Measurements from ENCODE around the gene MID1. TPM values are rescaled to one million over a fixed set of nuclear protein-coding genes. Genes with fewer than 3 reads are reported as not detected.

MID1 gene
- total and polyA plus RNA-seq, 4 donors = 4.3 to 25.8 (median 12.9) TPM

GRCh38 chrX:10508891-10509290 lies 111.5 kb downstream of the MID1 start:
- no peak overlapping the region for H3K4me3 ChIP-seq
- no peak overlapping the region for H3K27ac ChIP-seq (ENCODE audit: low read depth in 1 of 2, low read length in 1 of 2)
- TF ChIP-seq CTCF (IDR thresholded peaks at IDR 0.05; ENCODE audit: control extremely low read depth, extremely low read depth) = no peak
- peaks cover 0 to 2% (median 0%) of the 10 kb centered on the region in 4 donors for H3K36me3 ChIP-seq (ENCODE audit: control insufficient read depth in 4 of 4, insufficient read depth in 4 of 4, low read length in 4 of 4)
- no peaks in the 10 kb centered on the region for H3K9me3 ChIP-seq (ENCODE audit: control insufficient read depth in 4 of 4, insufficient read depth in 3 of 4, low read length in 3 of 4)
- peaks cover 0 to 15% (median 5%) of the 10 kb centered on the region in 3 donors for H3K27me3 ChIP-seq (ENCODE audit: control insufficient read depth in 3 of 3, insufficient read depth in 3 of 3, low read length in 2 of 3)
- H3K4me1 ChIP-seq (ENCODE audit: control insufficient read depth in 5 of 5, insufficient read depth in 5 of 5, low read length in 5 of 5) = peaks cover 0 to 3% (median 2%) of the 10 kb centered on the region in 5 donors
- DNase-seq (no peak), ATAC-seq (ENCODE audit: insufficient read depth, low FRiP score) (no peak)
- H3K9ac ChIP-seq (ENCODE audit: insufficient read depth in 1 of 2, low read length in 2 of 2) = no peak overlapping the region

GRCh38 chrX:10507876-10508275 lies 112.5 kb downstream of the MID1 start:
- ATAC-seq (ENCODE audit: insufficient read depth, low FRiP score) (no peak), DNase-seq (no peak)
- TF ChIP-seq CTCF (IDR thresholded peaks at IDR 0.05; ENCODE audit: control extremely low read depth, extremely low read depth) = no peak
- no peak overlapping the region for H3K27ac ChIP-seq (ENCODE audit: low read depth in 1 of 2, low read length in 1 of 2)
- H3K27me3 ChIP-seq (ENCODE audit: control insufficient read depth in 3 of 3, insufficient read depth in 3 of 3, low read length in 2 of 3) = peaks cover 0 to 15% (median 5%) of the 10 kb centered on the region in 3 donors
- no peaks in the 10 kb centered on the region for H3K9me3 ChIP-seq (ENCODE audit: control insufficient read depth in 4 of 4, insufficient read depth in 3 of 4, low read length in 3 of 4)
- peaks cover 0 to 3% (median 3%) of the 10 kb centered on the region in 5 donors for H3K4me1 ChIP-seq (ENCODE audit: control insufficient read depth in 5 of 5, insufficient read depth in 5 of 5, low read length in 5 of 5)
- peaks cover 0 to 2% (median 0%) of the 10 kb centered on the region in 4 donors for H3K36me3 ChIP-seq (ENCODE audit: control insufficient read depth in 4 of 4, insufficient read depth in 4 of 4, low read length in 4 of 4)
- WGBS, 2 donors = 71 to 85% methylated on average over 2 of the region's 2 CpGs
- H3K4me3 ChIP-seq = no peak overlapping the region
- no peak overlapping the region for H3K9ac ChIP-seq (ENCODE audit: insufficient read depth in 1 of 2, low read length in 2 of 2)

- TF ChIP-seq CTCF (IDR thresholded peaks at IDR 0.05; ENCODE audit: control extremely low read depth, extremely low read depth) = no peak
Observed at GRCh38 chrX:10507181-10507580, 113.2 kb downstream of the MID1 start.

GRCh38 chrX:10506781-10507180 lies 113.6 kb downstream of the MID1 start:
- ATAC-seq (ENCODE audit: insufficient read depth, low FRiP score) = no peak
- Histone ChIP-seq H3K27me3 (ENCODE audit: control insufficient read depth in 3 of 3, insufficient read depth in 3 of 3, low read length in 2 of 3) (peaks cover 0 to 18% (median 5%) of the 10 kb centered on the region in 3 donors), H3K27ac (ENCODE audit: low read depth in 1 of 2, low read length in 1 of 2) (no peak overlapping the region), H3K4me1 (ENCODE audit: control insufficient read depth in 5 of 5, insufficient read depth in 5 of 5, low read length in 5 of 5) (peaks cover 0 to 4% (median 3%) of the 10 kb centered on the region in 5 donors), H3K36me3 (ENCODE audit: control insufficient read depth in 4 of 4, insufficient read depth in 4 of 4, low read length in 4 of 4) (peaks cover 0 to 2% (median 0%) of the 10 kb centered on the region in 4 donors), H3K9ac (ENCODE audit: insufficient read depth in 1 of 2, low read length in 2 of 2) (no peak overlapping the region), H3K4me3 (no peak overlapping the region), H3K9me3 (ENCODE audit: control insufficient read depth in 4 of 4, insufficient read depth in 3 of 4, low read length in 3 of 4) (no peaks in the 10 kb centered on the region)
- DNase-seq = no peak
- no peak for TF ChIP-seq CTCF (IDR thresholded peaks at IDR 0.05; ENCODE audit: control extremely low read depth, extremely low read depth)
- 72 to 75% methylated on average over 4 of the region's 4 CpGs for WGBS, 2 donors

More at GRCh38 chrX:10507181-10507580, 113.2 kb downstream of the MID1 start:
- peaks cover 0 to 2% (median 0%) of the 10 kb centered on the region in 4 donors for H3K36me3 ChIP-seq (ENCODE audit: control insufficient read depth in 4 of 4, insufficient read depth in 4 of 4, low read length in 4 of 4)
- WGBS, 2 donors = 43 to 69% methylated on average over 3 of the region's 3 CpGs
- peaks cover 0 to 4% (median 3%) of the 10 kb centered on the region in 5 donors for H3K4me1 ChIP-seq (ENCODE audit: control insufficient read depth in 5 of 5, insufficient read depth in 5 of 5, low read length in 5 of 5)
- H3K27ac ChIP-seq (ENCODE audit: low read depth in 1 of 2, low read length in 1 of 2) = no peak overlapping the region
- no peak for DNase-seq
- ATAC-seq (ENCODE audit: insufficient read depth, low FRiP score) = no peak
- H3K9me3 ChIP-seq (ENCODE audit: control insufficient read depth in 4 of 4, insufficient read depth in 3 of 4, low read length in 3 of 4) = no peaks in the 10 kb centered on the region
- no peak overlapping the region for H3K9ac ChIP-seq (ENCODE audit: insufficient read depth in 1 of 2, low read length in 2 of 2)
- H3K4me3 ChIP-seq = no peak overlapping the region
- peaks cover 0 to 15% (median 5%) of the 10 kb centered on the region in 3 donors for H3K27me3 ChIP-seq (ENCODE audit: control insufficient read depth in 3 of 3, insufficient read depth in 3 of 3, low read length in 2 of 3)
